Memory B cell (primary cell): ENCODE measurements around the gene BPIFA2.
A peak's percentile ranks its signal among the peaks of the same experiment; 100 is the strongest.

Source experiments
- ATAC-seq: fragments of 150-1000 bp; cut with Tn5 transposase; 2 replicates; pipeline ENCODE4 v1.10.0; 2021; ENCODE audit warnings: low read depth, mild to moderate bottlenecking, moderate library complexity
- DNase-seq, 2 donors: peaks; one replicate each; pipeline ENCODE4 v3.0.0; 2022; ENCODE audit warnings: low spot score in 2 of 2
- H3K27ac Mint-ChIP-seq: one replicate; pipeline ENCODE4 v1.8.0; 2022; ENCODE audit warnings: mild to moderate bottlenecking, moderate library complexity, mixed read lengths
- H3K27me3 Mint-ChIP-seq: one replicate; pipeline ENCODE4 v1.8.0; 2022; ENCODE audit warnings: mixed read lengths
- H3K36me3 Mint-ChIP-seq: one replicate; pipeline ENCODE4 v1.8.0; 2022; ENCODE audit warnings: mild to moderate bottlenecking, mixed read lengths
- H3K4me1 Mint-ChIP-seq: one replicate; pipeline ENCODE4 v1.8.0; 2022; ENCODE audit warnings: mixed read lengths
- H3K4me3 Mint-ChIP-seq: one replicate; pipeline ENCODE4 v1.8.0; 2022; ENCODE audit warnings: mild to moderate bottlenecking, moderate library complexity, mixed read lengths
- H3K9me3 Mint-ChIP-seq: one replicate; pipeline ENCODE4 v1.8.0; 2022; ENCODE audit warnings: mixed read lengths

BPIFA2 gene

DNA sequence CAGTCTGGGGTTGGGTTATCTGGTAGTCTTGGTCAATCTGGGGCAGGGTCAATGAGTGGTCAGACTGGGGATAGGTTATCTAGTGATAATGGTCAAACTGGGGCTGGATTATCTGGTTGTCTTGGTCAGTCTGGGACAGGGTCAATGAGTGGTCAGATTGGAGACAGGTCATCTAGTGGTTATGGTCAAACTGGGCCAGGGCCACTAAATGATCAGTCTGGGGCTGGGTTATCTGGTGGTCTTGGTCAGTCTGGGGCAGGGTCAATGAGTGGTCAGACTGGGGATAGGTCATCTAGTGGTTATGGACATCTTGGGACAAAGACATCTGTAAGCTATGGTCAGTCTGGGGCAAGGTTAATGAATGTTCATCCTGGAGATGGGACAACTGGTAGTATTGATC, 28.5 kb upstream of the BPIFA2 start:
- peaks cover 3% of the 10 kb centered on the region for H3K27me3 Mint-ChIP-seq
- ATAC-seq (no peak), DNase-seq (no peak)
- no peaks in the 10 kb centered on the region for H3K9me3 Mint-ChIP-seq
- H3K36me3 Mint-ChIP-seq = no peaks in the 10 kb centered on the region
- H3K27ac Mint-ChIP-seq = no peak overlapping the region
- H3K4me1 Mint-ChIP-seq = no peaks in the 10 kb centered on the region
- H3K4me3 Mint-ChIP-seq = no peak overlapping the region

DNA sequence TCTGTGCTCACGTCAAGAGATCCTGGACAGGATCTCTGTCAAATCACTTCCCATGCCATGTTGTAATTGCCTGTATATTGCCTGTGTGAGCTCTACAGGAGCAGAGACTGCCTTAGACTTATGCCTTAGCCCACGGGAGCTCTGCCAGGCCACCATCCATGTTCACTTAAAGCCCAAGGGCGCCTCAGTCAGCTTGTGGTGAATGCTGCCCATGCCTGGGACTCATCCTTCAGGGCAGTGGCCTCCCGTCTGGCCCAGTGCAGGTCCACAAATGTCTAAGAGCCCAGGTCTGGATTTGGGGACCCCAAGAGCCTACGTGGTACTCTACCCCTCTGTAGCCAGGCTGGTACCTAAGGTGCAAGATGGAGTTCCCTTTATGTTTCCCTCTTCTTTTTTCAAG, 22.4 kb upstream of the BPIFA2 start:
- Mint-ChIP-seq H3K9me3 (peaks cover 2% of the 10 kb centered on the region), H3K36me3 (peaks cover 2% of the 10 kb centered on the region), H3K4me1 (no peaks in the 10 kb centered on the region), H3K4me3 (no peak overlapping the region), H3K27ac (no peak overlapping the region), H3K27me3 (peaks cover 14% of the 10 kb centered on the region)
- ATAC-seq (no peak), DNase-seq (no peak)

DNA sequence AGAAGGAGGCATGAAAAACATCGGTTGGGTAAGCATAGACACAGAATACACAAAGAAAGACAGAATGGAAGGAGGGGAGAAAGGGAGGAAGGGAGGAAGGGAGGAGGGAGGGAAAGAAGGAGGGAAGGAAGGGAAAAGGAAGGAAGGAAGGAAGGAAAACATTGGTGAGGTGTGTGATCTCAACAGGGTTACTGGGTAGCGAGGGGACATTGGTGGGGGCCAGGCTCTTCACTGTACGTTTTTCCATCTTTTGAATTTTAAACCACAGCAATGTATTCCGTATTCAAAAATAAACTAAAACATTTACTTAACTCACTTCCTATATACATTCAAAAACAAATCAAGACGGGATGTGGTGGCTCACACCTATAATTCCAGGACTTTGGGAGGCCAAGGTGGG, 20.7 kb upstream of the BPIFA2 start:
- ATAC-seq = no peak
- Mint-ChIP-seq H3K4me3 (no peak overlapping the region), H3K36me3 (peaks cover 2% of the 10 kb centered on the region), H3K9me3 (peaks cover 2% of the 10 kb centered on the region), H3K27ac (no peak overlapping the region), H3K27me3 (peaks cover 14% of the 10 kb centered on the region), H3K4me1 (no peaks in the 10 kb centered on the region)
- no peak for DNase-seq

DNA sequence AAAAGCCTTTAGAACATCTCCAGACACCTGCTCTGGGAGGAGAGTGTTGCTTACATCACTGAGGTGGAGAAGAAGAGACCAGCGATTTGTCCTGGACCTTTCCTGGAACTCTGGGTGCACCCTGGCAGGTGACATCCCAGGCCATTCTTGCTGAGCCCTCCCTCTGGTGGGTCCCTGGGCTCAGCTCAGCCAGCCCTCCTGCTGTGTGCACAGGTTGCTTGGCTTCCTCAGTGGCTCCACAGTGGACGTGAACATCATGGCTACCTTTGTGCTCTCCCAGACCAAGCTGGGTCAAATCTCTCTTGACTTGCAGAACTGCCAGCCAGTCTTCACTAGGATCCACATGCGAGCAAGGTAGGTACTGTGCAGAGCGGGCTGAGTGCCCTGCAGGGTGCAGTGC, 19.9 kb upstream of the BPIFA2 start:
- Mint-ChIP-seq H3K27ac (no peak overlapping the region), H3K4me1 (no peaks in the 10 kb centered on the region), H3K9me3 (peaks cover 2% of the 10 kb centered on the region), H3K4me3 (no peak overlapping the region), H3K36me3 (peaks cover 2% of the 10 kb centered on the region), H3K27me3 (peaks cover 14% of the 10 kb centered on the region)
- no peak for DNase-seq
- no peak for ATAC-seq

DNA sequence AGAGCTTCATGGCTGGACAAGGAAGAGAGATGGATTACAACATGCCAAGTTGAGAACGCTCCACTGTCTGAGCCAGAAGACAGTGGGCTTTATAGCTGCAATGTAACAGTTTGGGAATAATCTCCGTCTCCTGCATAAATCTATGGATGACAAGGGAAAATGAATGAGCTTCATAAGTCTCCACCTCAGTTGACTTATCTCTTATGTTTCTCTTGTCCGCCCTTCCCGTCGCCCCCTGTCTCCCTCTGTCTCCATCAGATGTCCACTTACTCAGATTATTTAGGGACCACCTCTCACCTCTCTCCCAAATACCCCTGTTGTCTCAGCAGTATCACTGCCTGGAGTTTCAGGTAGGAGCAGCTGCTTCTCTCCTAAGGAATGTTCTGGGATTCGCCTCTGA, 13.7 kb upstream of the BPIFA2 start:
- H3K27ac Mint-ChIP-seq = no peak overlapping the region
- H3K4me1 Mint-ChIP-seq = no peaks in the 10 kb centered on the region
- H3K36me3 Mint-ChIP-seq = no peaks in the 10 kb centered on the region
- no peak for DNase-seq
- no peak overlapping the region for H3K4me3 Mint-ChIP-seq
- peaks cover 9% of the 10 kb centered on the region for H3K27me3 Mint-ChIP-seq
- ATAC-seq = no peak
- peaks cover 2% of the 10 kb centered on the region for H3K9me3 Mint-ChIP-seq

DNA sequence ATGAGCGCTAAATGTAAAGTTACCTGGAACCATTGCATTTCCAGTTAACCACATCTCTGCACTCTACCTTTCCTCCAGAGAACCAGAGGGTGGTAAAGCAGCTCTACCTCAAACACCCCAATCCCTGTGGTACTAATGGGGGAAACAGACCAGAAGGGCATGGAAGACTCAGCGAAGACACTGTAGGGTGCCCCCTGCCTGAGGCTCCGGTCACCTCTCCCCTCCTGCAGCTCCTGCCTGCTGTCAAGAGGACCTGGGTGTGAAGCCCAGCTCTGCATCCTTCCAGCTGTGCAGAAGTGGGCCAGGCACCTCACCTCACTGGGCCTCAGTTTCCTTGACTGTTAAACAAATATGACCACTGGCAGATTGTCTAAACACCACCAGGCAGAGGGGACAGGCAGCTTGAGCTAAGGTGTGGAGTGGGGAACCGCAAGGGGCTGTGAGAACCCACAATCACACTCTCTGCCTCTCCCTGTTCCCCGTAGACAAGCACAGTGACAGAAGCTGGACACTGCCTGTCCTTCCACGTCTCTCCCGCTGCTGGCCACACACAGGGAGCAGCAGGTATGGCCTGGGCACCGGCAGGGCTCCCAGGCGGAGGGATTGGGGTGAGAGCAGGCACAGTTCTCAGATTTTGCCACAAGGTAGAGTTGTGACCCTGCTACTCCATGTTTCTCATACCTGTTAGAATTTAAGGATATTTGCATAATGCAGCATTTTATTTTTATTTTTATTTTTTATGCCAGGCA, 9.1 kb upstream of the BPIFA2 start:
- DNase-seq (no peak), ATAC-seq (no peak)
- H3K36me3 Mint-ChIP-seq = no peaks in the 10 kb centered on the region
- no peak overlapping the region for H3K4me3 Mint-ChIP-seq
- H3K4me1 Mint-ChIP-seq = peaks cover 8% of the 10 kb centered on the region
- no peaks in the 10 kb centered on the region for H3K9me3 Mint-ChIP-seq
- H3K27me3 Mint-ChIP-seq = peaks cover 6% of the 10 kb centered on the region
- no peak overlapping the region for H3K27ac Mint-ChIP-seq

DNA sequence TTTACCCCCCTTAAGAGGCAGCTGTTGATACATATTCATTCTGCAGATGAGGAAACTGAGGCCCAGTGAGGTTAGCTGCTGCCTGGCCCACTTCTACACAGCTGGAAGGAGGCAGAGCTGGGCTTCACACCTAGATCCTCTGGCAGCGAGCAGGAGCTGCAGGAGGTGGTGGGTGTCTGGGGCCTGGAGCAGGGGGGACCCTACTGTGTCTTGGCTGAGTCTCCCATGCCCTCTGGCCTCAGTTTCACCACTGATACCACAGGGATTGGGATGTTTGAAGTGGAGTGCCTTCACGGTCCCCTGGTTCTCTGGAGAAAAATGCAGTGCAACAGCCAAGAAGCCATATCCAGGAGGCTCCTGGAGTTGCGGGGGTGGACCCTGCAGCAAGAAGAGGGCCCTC, 8.2 kb upstream of the BPIFA2 start:
- Mint-ChIP-seq H3K4me3 (no peak overlapping the region), H3K4me1 (peaks cover 8% of the 10 kb centered on the region), H3K27ac (no peak overlapping the region)

DNA sequence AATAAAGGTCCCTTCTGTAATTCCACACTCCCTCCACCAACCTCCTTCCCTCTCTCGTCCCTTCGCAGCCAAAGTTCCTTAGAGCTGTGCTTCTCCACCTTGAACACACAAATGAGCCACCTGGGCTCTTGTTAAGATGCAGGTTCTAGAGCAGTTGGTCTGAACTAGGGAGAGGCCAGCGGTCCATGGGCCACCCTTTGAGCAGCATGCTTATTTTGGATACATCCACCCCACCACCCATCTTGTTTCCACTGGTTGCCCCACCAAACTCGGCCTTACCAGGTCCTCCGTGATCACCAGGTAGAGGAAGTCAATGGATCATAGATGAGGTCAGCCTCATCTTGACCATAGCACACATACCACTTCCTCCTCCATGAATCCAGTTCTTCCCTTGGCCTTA, 7.3 kb upstream of the BPIFA2 start:
- peaks cover 3% of the 10 kb centered on the region for H3K27me3 Mint-ChIP-seq
- no peak overlapping the region for H3K27ac Mint-ChIP-seq
- H3K4me3 Mint-ChIP-seq = no peak overlapping the region
- no peaks in the 10 kb centered on the region for H3K36me3 Mint-ChIP-seq
- no peak for DNase-seq
- peaks cover 8% of the 10 kb centered on the region for H3K4me1 Mint-ChIP-seq
- ATAC-seq = no peak
- no peaks in the 10 kb centered on the region for H3K9me3 Mint-ChIP-seq

More for the DNA sequence above, 8.2 kb upstream of the BPIFA2 start:
- ATAC-seq (no peak), DNase-seq (no peak)
- Mint-ChIP-seq H3K9me3 (no peaks in the 10 kb centered on the region), H3K27me3 (peaks cover 3% of the 10 kb centered on the region), H3K36me3 (no peaks in the 10 kb centered on the region)

DNA sequence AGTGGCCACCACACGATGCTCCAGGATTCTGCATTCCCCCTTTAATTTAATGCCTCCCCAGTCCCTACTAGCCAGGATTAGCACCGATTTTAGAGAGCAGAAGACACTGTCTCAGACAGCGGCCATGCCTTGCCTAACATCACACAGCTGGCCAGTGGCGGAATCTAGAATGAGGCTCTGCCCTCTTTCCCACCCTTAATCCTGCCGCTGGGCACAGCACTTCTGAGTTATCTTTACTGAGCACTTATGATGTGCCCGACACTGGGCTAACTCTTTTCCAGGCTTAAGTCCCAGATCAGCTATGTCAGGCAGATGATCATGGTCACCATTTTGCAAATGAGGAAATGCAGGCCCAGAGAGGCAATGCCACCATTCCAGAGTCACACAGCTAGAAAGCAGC, 5.6 kb upstream of the BPIFA2 start:
- H3K36me3 Mint-ChIP-seq = no peaks in the 10 kb centered on the region
- H3K4me1 Mint-ChIP-seq = peaks cover 8% of the 10 kb centered on the region
- ATAC-seq (no peak), DNase-seq (no peak)
- H3K27ac Mint-ChIP-seq = no peak overlapping the region
- peaks cover 1% of the 10 kb centered on the region for H3K27me3 Mint-ChIP-seq
- H3K4me3 Mint-ChIP-seq = no peak overlapping the region
- H3K9me3 Mint-ChIP-seq = no peaks in the 10 kb centered on the region

DNA sequence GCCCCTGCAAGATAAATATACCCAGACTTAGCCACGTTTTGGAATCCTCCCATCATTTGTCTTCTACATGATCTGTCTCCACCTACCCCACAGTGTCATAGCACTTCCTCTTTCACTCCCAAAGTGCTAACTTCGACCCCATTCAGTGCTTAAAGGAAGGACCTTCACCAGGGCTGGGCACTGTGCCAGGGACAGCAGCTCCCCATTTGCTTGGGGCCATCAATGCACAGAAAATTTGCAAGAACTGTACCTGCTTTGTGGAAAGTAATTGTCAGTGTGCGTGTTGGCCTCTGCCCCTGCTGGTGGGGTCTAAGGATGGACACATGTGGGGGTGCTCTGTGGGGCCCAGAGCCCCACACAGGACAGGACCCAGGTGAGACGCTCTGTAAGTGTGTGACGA, 5.2 kb upstream of the BPIFA2 start:
- H3K4me3 Mint-ChIP-seq = no peak overlapping the region
- no peaks in the 10 kb centered on the region for H3K9me3 Mint-ChIP-seq
- H3K36me3 Mint-ChIP-seq = no peaks in the 10 kb centered on the region
- peaks cover 1% of the 10 kb centered on the region for H3K27me3 Mint-ChIP-seq
- peaks cover 8% of the 10 kb centered on the region for H3K4me1 Mint-ChIP-seq
- DNase-seq (no peak), ATAC-seq (peak; percentile 24)
- no peak overlapping the region for H3K27ac Mint-ChIP-seq

DNA sequence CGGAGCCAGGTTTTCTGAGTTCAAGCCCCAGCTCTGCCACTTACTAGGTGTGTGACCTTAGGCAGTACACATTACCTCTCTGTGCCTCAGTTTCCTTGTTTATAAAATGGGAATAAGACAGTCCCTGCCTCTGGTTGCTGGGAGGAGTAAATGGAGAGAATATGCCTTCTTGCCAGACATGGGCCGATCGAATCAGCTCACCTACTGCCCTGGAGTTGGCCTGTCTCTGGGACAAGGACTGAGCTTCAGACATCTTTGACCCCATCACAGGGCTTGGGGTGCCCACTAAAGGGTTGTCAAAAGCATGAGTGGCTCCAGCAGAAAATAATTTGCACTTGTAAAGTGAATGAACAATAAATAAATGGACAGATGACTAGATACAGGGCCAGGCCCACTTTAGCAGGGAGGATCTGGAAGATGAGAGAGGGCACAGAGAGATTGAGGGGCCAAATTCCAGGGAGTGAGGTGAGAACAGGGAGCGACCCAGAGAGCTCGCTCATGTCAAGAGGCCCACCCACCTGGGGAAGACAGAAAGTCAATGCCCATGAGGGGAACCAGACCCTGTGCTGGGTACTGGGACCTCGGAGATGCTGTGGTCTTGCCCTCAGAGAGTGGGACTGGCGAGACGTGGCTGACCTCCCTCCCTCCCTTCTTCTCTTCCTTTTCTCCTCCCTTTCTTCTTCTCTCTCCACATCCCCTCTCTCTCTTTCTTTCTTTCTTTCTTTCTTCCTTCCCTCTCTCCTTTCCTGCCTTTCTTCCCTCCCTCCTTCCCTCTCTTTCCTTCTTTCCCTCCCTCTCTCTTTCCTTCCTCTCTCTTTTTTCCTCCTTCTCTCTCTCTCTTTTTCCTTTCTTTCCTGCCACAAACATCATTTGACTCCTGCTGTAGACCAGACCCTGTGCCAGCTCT, 3.9 kb upstream of the BPIFA2 start:
- Mint-ChIP-seq H3K9me3 (peaks cover 3% of the 10 kb centered on the region), H3K36me3 (peaks cover 3% of the 10 kb centered on the region), H3K27me3 (peaks cover 3% of the 10 kb centered on the region), H3K4me3 (no peak overlapping the region), H3K27ac (no peak overlapping the region), H3K4me1 (peaks cover 8% of the 10 kb centered on the region)
- DNase-seq (no peak), ATAC-seq (no peak)

DNA sequence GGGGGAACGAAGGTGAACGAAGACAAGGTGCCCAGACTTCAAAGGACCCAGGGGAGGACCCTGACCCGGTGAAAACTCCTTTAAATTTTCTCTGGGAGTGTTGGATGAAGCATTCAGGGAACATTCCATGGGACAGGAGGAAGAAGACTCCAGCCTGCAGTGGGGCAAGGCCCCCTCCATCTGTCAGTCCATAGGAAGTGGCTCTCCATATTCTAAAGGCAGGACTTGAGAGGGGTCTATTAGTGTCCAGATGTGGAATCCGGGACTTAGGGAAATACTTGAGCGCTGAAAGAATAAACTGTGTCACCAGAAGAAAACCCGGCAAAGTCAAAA, 3.2 kb upstream of the BPIFA2 start:
- Mint-ChIP-seq H3K4me1 (peaks cover 8% of the 10 kb centered on the region), H3K27me3 (peaks cover 3% of the 10 kb centered on the region), H3K36me3 (peaks cover 3% of the 10 kb centered on the region), H3K9me3 (peaks cover 3% of the 10 kb centered on the region), H3K27ac (no peak overlapping the region), H3K4me3 (no peak overlapping the region)
- DNase-seq (no peak), ATAC-seq (no peak)

DNA sequence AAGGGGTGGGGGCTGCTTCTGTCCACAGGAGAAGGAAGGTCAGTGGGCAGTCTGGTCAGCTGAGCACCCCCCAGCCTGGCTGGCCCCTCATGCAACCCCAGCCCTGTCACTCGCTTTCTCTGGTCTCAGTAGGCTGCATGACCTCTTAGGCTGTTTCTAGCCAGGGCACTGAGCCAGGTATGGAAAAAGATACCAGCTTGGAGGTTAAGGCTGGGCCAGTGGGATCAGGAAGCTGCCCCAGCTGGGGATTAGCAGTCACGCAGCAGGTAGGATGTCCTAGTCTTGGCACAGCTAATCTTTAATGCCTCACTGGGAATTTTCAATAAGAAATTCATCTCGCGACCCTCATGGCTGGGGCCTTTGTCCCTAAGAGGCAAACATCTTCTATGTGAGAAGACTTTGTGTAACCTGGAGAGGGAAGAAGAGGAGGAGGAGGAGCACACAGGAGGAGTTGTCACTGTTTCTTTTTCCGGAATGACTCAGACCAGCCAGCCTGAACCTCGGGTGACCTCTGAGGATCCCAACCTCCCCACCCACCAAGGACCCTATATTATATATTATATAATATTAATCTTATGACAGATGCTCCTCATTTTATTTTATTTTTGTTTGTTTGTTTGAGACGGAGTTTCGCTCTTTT, 2.4 kb upstream of the BPIFA2 start:
- H3K36me3 Mint-ChIP-seq = peaks cover 3% of the 10 kb centered on the region
- H3K27ac Mint-ChIP-seq = no peak overlapping the region
- no peak for ATAC-seq
- no peak overlapping the region for H3K4me3 Mint-ChIP-seq
- H3K4me1 Mint-ChIP-seq = peaks cover 8% of the 10 kb centered on the region
- H3K9me3 Mint-ChIP-seq = peaks cover 3% of the 10 kb centered on the region
- H3K27me3 Mint-ChIP-seq = peaks cover 3% of the 10 kb centered on the region
- no peak for DNase-seq

DNA sequence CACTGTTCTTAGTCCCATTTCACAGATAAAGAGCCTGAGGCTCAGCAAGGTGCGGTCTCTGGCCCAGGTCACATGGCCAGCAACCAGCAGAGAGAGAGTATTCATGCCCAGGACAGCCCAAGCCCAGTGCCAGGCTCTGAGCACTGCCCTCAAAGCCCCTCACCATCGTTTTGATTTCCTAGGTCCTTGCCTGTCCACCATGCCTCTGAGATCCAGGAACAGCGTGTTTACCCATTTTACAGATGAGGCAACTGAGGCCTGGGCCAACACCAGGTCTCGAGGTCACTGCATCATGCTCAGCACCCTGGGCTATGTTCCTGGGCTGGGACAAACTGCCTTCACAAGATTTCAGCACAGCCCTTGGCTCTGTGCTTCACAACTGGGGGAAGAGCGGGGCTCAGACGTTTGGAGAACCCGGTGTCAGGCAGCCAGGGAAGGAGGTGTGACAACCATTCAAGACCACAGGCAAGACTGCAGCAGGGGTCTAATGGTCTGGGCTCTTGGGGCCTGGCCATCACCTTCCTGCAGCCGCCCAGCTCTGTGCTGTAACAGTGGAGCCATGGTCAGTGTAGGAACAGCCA, 1.3 kb upstream of the BPIFA2 start:
- Mint-ChIP-seq H3K4me1 (peaks cover 8% of the 10 kb centered on the region), H3K27ac (no peak overlapping the region), H3K36me3 (peaks cover 3% of the 10 kb centered on the region), H3K27me3 (peaks cover 3% of the 10 kb centered on the region), H3K9me3 (peaks cover 5% of the 10 kb centered on the region), H3K4me3 (no peak overlapping the region)
- no peak for ATAC-seq
- DNase-seq = no peak
